GM19023 (cell line): Measurements from ENCODE around the gene KRTCAP2.
A peak's percentile ranks its signal among the peaks of the same experiment; 100 is the strongest.

Source experiments
- ATAC-seq: cut with Tn5 transposase; IDR thresholded peaks from one replicate; pipeline ENCODE4 v1.9.1; 2021; ENCODE audit warnings: mild to moderate bottlenecking, moderate library complexity; ENCODE audit not compliant: unreplicated experiment

The KRTCAP2 gene

DNA sequence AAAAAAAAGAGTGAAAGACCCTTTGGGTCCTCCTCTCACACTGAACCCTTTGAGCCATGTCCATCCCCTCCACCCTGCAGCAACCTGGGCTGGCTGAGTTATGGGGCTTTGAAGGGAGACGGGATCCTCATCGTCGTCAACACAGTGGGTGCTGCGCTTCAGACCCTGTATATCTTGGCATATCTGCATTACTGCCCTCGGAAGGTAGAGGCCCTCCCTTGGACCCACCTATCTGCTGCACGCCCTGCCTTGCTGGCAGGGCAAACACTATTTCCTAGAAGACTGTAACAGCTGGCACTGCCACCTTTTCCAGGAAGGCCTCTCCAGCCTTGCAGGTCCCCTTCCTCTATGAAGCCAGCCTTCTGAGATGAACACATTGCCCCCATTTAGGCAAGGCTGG is 36.4 kb downstream of the KRTCAP2 start:
- ATAC-seq: no peak

DNA sequence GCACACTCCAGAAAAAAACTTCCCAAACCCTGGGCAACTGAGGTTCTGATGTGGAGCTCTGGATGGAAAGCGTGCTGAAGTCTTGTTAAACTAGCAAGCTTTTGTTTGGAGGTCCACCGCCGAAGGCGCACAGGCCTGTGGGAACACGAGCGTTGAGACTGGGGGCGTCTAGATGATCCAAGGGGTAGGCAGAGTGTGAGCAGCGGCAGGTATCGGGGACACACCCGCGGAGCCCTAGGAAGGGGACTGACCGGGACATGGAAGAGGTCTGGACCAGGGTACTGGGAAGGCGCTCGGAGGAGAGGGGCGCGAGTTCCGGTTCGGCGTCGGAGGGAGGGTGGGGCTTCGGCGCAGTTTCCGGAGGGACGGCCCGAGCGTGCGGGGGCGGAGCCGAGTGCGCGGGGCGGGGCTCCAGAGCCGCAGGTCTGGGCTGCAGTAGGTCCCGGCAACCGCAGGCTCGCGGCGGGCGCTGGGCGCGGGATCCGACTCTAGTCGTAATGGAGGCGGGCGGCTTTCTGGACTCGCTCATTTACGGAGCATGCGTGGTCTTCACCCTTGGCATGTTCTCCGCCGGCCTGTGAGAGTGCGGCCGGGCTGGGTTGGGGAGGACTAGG is 37.6 kb downstream of the KRTCAP2 start, which contains the start of gene SLC50A1:
SLC50A1 (plus strand) TSS at position 438 of the 614 bp plus-strand sequence; CDS start at position 498, 60 bp downstream.
- ATAC-seq: peak; percentile 73

GRCh38 chr1:155134880-155135414 is 38.2 kb downstream of the KRTCAP2 start:
- ATAC-seq: peak; percentile 32

- ATAC-seq: no peak
Observed at GRCh38 chr1:155134322-155134721, 38.8 kb downstream of the KRTCAP2 start.

- ATAC-seq: no peak
Observed at GRCh38 chr1:155133799-155134281, 39.3 kb downstream of the KRTCAP2 start.

DNA sequence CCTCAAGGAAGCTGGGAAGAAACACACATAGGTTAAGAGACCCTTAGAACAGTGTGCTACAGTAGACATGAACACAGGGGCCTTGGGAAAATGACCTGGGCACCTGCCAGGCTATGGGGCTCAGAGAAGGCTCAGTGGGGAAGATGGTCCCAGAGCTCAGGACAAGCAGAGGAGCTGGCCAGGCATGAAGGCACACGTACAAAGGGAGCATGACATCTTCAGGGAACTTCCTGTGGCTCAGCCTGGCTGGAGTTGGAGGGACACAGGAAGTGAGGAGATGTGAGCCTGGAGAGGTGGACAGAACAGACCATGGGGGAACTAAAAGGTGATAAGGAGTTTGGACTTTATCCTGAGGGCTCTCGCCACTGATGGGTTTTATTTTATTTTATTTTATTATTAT is 41.2 kb downstream of the KRTCAP2 start:
- ATAC-seq: no peak

GRCh38 chr1:155131285-155131684 is 41.8 kb downstream of the KRTCAP2 start:
- no peak for ATAC-seq

DNA sequence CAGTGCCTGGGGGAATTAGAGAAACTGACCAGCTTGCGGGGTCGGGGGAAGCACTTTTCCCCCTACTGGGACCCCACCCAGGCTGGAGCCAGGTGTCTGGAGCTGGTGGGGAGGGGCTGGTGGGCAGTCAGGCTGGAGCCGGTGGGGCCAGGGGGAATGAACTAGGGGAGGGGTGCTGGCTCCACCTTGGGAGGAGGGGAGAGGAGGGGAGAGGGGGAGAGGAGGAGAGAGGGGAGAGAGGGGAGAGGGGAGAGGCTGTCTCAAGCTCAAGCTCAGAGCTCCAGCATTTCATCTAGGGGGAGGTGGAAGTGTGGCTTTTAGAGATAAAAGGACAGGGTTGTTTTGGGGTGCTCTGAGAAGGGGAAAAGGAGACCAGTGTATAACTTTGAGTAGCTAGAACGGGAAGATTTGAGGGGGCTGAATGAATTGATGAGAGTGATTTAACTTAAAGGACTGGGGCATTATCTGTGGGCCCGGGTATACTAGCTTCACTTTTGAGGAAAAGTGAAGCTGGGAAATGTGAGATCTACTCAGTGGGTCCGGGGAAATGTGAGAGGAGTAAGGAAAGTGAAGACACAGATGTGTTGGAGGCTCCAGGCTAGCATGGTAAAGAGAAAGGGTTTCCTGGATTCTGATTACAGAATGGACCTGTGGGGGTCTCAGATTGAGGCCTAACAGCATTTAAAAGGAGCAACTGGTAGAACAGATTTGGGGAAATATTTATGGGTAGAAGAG is 42.7 kb downstream of the KRTCAP2 start:
- no peak for ATAC-seq

DNA sequence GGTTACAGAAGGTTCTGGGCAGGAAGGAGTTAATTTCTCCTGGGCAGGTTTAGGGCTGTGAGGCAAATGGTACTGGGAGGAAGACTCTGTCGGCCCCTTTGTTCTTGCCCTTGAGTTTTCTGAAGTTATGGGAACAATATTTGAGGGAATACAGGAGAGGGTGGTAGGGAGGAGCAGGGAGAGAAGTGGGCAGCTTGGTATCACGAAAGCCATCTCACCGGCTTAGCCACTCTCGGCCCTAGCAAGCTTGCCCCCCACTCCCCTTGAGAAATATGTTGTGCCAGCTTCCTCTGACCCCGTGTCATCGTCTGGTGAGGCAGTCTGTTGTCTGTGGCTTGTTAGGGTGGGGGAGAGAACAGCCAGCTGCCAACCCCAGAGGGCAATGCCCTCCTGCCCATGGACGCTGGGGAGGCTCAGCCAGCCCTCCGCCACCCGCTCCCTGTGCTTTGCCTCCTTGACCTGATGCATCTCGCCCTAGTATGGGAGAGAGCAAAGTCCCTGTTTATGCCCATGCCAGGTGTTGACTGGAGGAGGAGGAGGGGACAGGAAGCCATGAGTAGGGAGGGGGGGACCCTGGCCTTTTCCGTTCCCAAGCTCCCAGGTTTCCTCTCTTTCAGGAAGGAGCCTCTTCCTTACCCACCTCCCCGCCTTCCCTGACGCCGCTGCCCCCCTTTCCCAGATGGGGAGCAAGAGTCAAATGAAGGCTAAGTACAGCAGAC is 44.2 kb downstream of the KRTCAP2 start:
- ATAC-seq: no peak

- ATAC-seq: no peak
Observed at GRCh38 chr1:155127967-155128754, 44.9 kb downstream of the KRTCAP2 start.

- no peak for ATAC-seq
Observed at GRCh38 chr1:155127105-155127966, 45.8 kb downstream of the KRTCAP2 start, which contains the start of gene EFNA1. EFNA1 (plus strand) TSS chr1:155127876; CDS start chr1:155127978, 102 bp downstream.

DNA sequence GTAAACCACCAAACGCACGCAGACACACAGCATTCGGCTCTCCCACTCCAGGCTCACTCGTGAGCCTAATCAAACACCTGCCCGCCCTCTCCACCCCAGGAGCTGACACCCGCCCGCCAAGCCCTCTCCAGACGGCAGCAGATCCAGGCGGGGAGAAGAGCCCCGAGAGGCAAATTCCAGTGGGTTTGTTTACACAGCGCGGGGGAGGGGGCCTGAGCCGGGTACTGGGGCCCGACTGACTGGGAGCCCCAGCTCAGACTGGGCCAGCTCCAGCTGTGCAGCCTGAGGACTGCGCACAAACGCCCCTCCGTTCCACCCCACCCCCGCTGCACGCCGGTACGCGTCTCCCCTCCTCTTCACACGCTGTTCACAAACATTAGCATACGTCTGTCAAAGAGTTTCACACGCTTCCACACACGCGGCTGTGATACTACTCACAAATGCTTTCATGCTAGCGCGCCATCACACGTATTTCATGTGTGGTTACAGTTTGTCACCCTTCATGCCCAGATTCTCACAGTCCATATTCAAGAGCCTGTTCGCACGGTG is 46.5 kb downstream of the KRTCAP2 start:
- no peak for ATAC-seq

GRCh38 chr1:155125946-155126555 is 47.1 kb downstream of the KRTCAP2 start:
- no peak for ATAC-seq

DNA sequence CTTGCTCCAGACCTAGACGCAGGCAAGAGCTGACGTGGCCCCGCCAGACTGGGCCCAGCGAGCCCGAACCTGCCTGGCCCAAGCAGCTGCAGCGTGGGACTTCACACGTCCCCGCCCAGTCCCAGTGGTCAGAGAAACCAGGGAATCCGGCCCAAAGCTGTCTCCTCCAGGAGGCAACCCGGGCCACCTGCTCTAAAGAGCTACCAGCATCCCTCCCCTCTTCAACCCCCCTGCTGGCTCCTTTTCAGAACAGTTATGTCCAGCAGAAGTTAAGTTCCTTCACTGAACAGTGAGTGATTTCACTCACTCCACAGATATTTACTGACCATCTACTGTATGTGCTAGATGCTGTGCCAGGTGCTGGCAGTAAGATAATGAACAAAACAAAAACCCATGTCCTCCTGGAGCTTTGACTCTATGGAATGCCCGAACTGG is 47.6 kb downstream of the KRTCAP2 start:
- no peak for ATAC-seq

DNA sequence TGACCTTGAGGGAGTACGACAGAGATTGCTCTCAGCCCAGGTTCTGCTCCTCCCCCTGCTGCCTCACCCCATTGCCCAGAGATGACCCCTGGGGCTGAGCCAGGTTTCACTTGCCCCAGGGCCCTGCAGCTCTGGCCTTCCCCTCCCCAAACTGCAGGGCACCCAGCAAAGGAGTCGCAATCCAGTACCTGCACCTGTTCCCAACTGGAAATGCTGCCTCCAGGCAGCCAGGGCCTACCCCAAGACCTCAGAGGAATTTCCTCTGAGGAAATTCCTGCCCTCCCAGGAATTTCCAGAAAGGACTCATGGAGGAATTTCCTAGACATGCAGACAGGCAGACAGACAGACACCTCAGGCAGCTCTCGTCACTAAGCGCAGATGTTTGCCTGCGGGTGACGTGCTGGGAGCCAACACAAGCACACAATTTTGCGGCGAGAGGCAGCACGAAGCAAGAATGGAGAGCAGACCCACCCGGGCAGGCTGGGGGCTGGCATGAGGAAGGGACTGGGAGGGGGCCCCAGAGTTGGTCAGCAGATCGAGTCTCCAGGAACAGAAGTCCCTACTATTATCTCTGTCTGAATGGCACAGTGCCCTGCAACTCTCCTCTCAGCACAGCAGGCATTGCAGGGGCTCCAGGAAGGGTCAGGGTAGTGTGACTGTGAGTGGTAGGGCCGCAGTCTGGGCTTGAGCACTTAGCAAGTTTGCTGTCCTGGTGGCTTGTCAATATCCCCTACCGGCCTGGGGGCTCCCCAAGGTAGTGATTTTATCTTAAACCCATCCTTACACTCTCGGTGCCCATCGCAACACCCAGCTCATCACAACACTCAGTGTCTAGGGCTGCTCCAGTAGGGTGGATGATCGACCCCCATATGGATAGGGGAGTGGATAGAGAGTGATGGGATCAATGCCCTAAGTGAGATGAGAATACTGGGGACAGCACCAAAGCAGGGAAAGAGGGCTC is 48.3 kb downstream of the KRTCAP2 start:
- no peak for ATAC-seq

GRCh38 chr1:155123801-155124200 is 49.3 kb downstream of the KRTCAP2 start:
- no peak for ATAC-seq

DNA sequence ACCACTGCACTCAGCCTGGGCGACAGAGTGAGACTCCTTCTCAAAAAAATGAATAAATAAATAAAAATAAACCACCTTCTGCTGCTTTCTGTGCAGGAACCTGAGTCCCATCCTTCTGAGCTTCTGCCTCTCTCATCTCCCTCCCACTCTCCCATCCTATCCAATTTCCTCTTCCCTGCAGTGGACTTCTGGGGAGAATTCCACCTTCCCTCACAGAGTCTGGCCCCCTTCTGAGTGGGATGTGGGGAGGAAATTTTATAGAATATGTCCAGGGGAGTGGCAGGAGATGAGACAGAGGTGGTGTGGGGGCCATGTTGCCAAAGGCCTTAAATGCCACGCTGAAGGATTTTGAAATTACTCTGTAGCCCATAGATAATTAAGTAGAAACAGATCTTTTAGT is 50.8 kb downstream of the KRTCAP2 start:
- ATAC-seq: no peak

DNA sequence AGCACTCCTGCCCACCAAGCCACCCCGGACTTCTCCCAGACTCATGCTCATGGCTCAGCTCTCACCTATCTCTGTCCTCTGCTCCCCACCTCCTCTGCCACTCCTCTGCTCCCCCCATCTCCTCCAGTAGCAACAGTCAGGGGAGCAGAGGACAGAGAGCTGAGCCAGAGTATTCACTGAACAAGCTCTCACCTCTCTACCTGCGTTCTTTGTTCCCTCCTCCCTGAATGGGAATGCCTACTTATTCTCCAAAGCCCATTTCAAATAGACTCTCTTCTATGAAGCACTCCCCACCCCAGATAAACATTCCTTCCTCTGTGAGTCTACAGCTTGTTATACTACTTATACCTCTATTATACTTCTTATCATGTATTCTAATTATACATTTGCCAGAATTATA is 51.9 kb downstream of the KRTCAP2 start:
- ATAC-seq: no peak
